GM23338 (cell line): Measurements from ENCODE around the gene CDKN2D. TPM values are rescaled to one million over a fixed set of nuclear protein-coding genes. Genes with fewer than 3 reads are reported as not detected.

Source experiments
- ATAC-seq: fragments of 200-7000 bp; cut with Tn5 transposase; 3 replicates; pipeline ENCODE4 v1.9.1; 2020
- DNase-seq: peaks from one replicate; pipeline ENCODE4 v3.0.0-alpha.2; 2015; ENCODE audit warnings: low spot score
- H2AFZ ChIP-seq: fragments of 200-600 bp; sonication (generic); 2 replicates; pipeline ENCODE4 v1.8.0; 2016; ENCODE audit warnings: antibody characterized with exemption, mild to moderate bottlenecking, moderate library complexity
- H3F3A ChIP-seq: fragments of 200-600 bp; sonication (generic); replicated peaks from 2 replicates; pipeline ENCODE4 v1.8.0; 2017; ENCODE audit warnings: antibody characterized with exemption, mixed run types, low read depth
- H3K27ac ChIP-seq: fragments of 200-600 bp; sonication (generic); 2 replicates; pipeline ENCODE4 v1.6.1; 2016; ENCODE audit warnings: low read depth
- H3K27me3 ChIP-seq: fragments of 200-600 bp; sonication (generic); 2 replicates; pipeline ENCODE4 v1.8.0; 2016; ENCODE audit warnings: mild to moderate bottlenecking, mixed run types, moderate library complexity; ENCODE audit not compliant: insufficient read depth
- H3K36me3 ChIP-seq: fragments of 200-600 bp; sonication (generic); 2 replicates; pipeline ENCODE4 v1.8.0; 2016; ENCODE audit warnings: mild to moderate bottlenecking; ENCODE audit not compliant: insufficient read depth
- H3K4me1 ChIP-seq: fragments of 200-600 bp; sonication (generic); 2 replicates; pipeline ENCODE4 v1.8.0; 2016; ENCODE audit warnings: mild to moderate bottlenecking, moderate library complexity; ENCODE audit not compliant: insufficient read depth
- H3K4me2 ChIP-seq: fragments of 200-600 bp; sonication (generic); 2 replicates; pipeline ENCODE4 v1.7.1; 2017; ENCODE audit warnings: mixed run types
- H3K4me3 ChIP-seq: fragments of 200-600 bp; sonication (generic); 2 replicates; pipeline ENCODE4 v1.6.1; 2016; ENCODE audit warnings: mixed run types
- H3K79me2 ChIP-seq: fragments of 200-600 bp; sonication (generic); replicated peaks from 2 replicates; pipeline ENCODE4 v1.8.0; 2017; ENCODE audit warnings: mild to moderate bottlenecking; ENCODE audit not compliant: insufficient read depth
- H3K9me2 ChIP-seq: fragments of 200-600 bp; sonication (generic); 2 replicates; pipeline ENCODE4 v1.8.0; 2017; ENCODE audit not compliant: insufficient read depth
- H4K20me1 ChIP-seq: fragments of 200-600 bp; sonication (generic); replicated peaks from 2 replicates; pipeline ENCODE4 v1.8.0; 2017; ENCODE audit warnings: mild to moderate bottlenecking; ENCODE audit not compliant: insufficient read depth
- H3K27ac Mint-ChIP-seq: 2 replicates; pipeline ENCODE4 v1.8.0; 2020; ENCODE audit warnings: inconsistent platforms, mild to moderate bottlenecking, moderate library complexity, mixed read lengths
- H3K27me3 Mint-ChIP-seq: 3 replicates; pipeline ENCODE4 v1.8.0; 2022; ENCODE audit warnings: low read depth, mild to moderate bottlenecking, moderate library complexity, mixed read lengths, inconsistent platforms; ENCODE audit not compliant: insufficient read depth, poor library complexity
- H3K36me3 Mint-ChIP-seq: 3 replicates; pipeline ENCODE4 v1.8.0; 2021; ENCODE audit warnings: low read depth, mild to moderate bottlenecking, inconsistent platforms, moderate library complexity, mixed read lengths
- H3K4me1 Mint-ChIP-seq: 3 replicates; pipeline ENCODE4 v1.8.0; 2020; ENCODE audit warnings: mild to moderate bottlenecking, inconsistent platforms, mixed read lengths
- H3K4me3 Mint-ChIP-seq: 3 replicates; pipeline ENCODE4 v1.8.0; 2021; ENCODE audit warnings: moderate library complexity, mild to moderate bottlenecking, inconsistent platforms, mixed read lengths
- H3K9me3 Mint-ChIP-seq: 3 replicates; pipeline ENCODE4 v1.8.0; 2020; ENCODE audit warnings: moderate library complexity, mild to moderate bottlenecking, inconsistent platforms, mixed read lengths
- CREB1 ChIP-seq: fragments of 250-450 bp; sonication (Bioruptor Pico); IDR thresholded peaks from 2 replicates; pipeline ENCODE4 v1.5.0; 2020; ENCODE audit warnings: low read depth, mild to moderate bottlenecking, moderate library complexity
- EZH2 ChIP-seq: fragments of 200-600 bp; sonication (generic); IDR thresholded peaks from one replicate; pipeline ENCODE4 v1.8.0; 2017; ENCODE audit warnings: antibody characterized with exemption, mild to moderate bottlenecking, low read depth; ENCODE audit not compliant: unreplicated experiment
- EZH2phosphoT487 ChIP-seq: fragments of 200-600 bp; sonication (generic); IDR thresholded peaks from one replicate; pipeline ENCODE4 v1.8.1; 2018; ENCODE audit warnings: antibody characterized with exemption; ENCODE audit not compliant: unreplicated experiment
- JUNB ChIP-seq: IDR thresholded peaks from one replicate; pipeline ENCODE4 v1.6.1; 2016; ENCODE audit warnings: antibody characterized with exemption; ENCODE audit not compliant: unreplicated experiment
- NANOG ChIP-seq: IDR thresholded peaks from 2 replicates; pipeline ENCODE4 v1.6.1; 2016; ENCODE audit warnings: antibody characterized with exemption, borderline replicate concordance
- POLR2AphosphoS5 ChIP-seq: IDR thresholded peaks from 2 replicates; pipeline ENCODE4 v1.6.1; 2016; ENCODE audit warnings: antibody characterized with exemption, low read depth
- STAT1 ChIP-seq: IDR thresholded peaks from one replicate; pipeline ENCODE4 v1.6.1; 2016; ENCODE audit warnings: antibody characterized with exemption; ENCODE audit not compliant: unreplicated experiment
- ZNF114 ChIP-seq: fragments of 250-450 bp; sonication (Bioruptor Pico); IDR thresholded peaks from 2 replicates; pipeline ENCODE4 v1.5.0; 2020; ENCODE audit warnings: mild to moderate bottlenecking, moderate library complexity
- ZNF331 ChIP-seq: fragments of 250-450 bp; sonication (Bioruptor Pico); IDR thresholded peaks from 2 replicates; pipeline ENCODE4 v1.5.0; 2020; ENCODE audit warnings: low read depth, mild to moderate bottlenecking, moderate library complexity
- polyA plus RNA-seq: library from polyadenylated mRNA; unstranded; fragments of >200 nt; fragmentation: Nextera tagmentation; extraction: Ambion mirVana; gene quantifications from 2 replicates; pipeline ENCODE4 v1.2.1, GENCODE V29; 2016
- total RNA-seq: library from RNA; depleted of rRNA; stranded (reverse); fragments of >200 nt; shearing (Covaris generic); gene quantifications from 2 replicates; pipeline ENCODE4 v1.2.3, GENCODE V29; 2014
- TF ChIP-seq, protein P1 (sequence below), 2 experiments: fragments of 200-600 bp in 1 of 2; sonication (generic) in 1 of 2; conservative IDR thresholded peaks; 2 replicates each; pipeline versions ENCODE4 v1.5.1 to v1.6.1; 2016 to 2017; ENCODE audit warnings: antibody characterized with exemption in 2 of 2, low read depth in 2 of 2, mild to moderate bottlenecking in 2 of 2, moderate library complexity in 1 of 2
- TF ChIP-seq, protein P2 (sequence below): IDR thresholded peaks from one replicate; pipeline ENCODE4 v1.6.1; 2018; ENCODE audit warnings: antibody characterized with exemption; ENCODE audit not compliant: unreplicated experiment
- TF ChIP-seq, protein P3 (sequence below): fragments of 250-450 bp; sonication (Bioruptor Pico); IDR thresholded peaks from 2 replicates; pipeline ENCODE4 v1.5.0; 2020; ENCODE audit warnings: mild to moderate bottlenecking, moderate library complexity
- TF ChIP-seq, protein P4 (sequence below): IDR thresholded peaks from 2 replicates; pipeline ENCODE4 v1.6.1; 2016; ENCODE audit warnings: antibody characterized with exemption

CDKN2D gene
- total and polyA plus RNA-seq, 2 experiments from 2014 or later = 1.4 to 4.0 TPM

DNA sequence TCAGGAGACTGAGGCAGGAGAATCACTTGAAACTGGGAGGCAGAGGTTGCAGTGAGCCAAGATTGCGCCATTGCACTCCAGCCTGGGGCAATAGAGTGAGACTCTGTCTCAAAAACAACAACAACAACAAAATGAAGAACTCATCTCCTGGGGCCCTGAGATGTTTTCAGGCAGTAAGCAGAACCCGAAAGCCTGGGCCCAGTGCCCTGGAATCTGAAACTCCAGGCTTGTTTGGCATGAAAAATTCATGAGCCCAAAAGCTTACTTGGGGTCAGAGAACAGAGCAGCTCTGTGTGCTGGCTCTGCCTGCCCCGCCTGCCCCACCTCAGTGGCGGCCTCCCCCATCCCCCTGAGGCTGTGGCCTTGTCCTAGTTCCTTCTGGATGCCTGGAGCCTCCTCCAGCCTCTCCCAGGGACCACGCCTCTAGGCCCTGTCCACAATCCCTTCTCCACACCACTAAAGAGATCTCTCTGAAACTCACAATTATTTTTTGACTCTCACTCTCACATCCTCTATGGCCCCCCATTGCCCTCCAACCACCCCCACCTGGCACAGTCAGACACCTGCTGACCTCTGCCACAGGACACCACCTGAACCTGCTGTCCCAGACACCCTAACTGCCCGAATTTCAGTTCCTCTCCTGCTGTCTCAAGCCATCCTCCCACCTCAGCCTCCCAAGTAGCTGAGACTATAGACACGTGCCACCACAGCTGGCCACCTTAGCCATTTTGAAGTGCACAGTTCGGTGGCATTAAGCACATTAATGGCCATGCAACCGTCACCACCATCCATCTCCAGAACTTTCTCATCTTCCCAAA lies 25.2 kb upstream of the CDKN2D start:
- DNase-seq (no peak), ATAC-seq (no peak)
- H3K36me3 Mint-ChIP-seq = no peaks in the 10 kb centered on the region
- no peaks in the 10 kb centered on the region for H3K4me1 Mint-ChIP-seq
- no peaks in the 10 kb centered on the region for H3K36me3 ChIP-seq
- no peak overlapping the region for H3K4me2 ChIP-seq
- no peak overlapping the region for H3K4me3 Mint-ChIP-seq
- TF ChIP-seq STAT1 (no peak), ZNF331 (CRISPR knock-in tag) (no peak), POLR2AphosphoS5 (no peak), ZNF114 (CRISPR knock-in tag) (no peak), CREB1 (CRISPR knock-in tag) (no peak), EZH2 (no peak), JUNB (no peak), NANOG (no peak), EZH2phosphoT487 (no peak)
- TF ChIP-seq, protein P1, sequence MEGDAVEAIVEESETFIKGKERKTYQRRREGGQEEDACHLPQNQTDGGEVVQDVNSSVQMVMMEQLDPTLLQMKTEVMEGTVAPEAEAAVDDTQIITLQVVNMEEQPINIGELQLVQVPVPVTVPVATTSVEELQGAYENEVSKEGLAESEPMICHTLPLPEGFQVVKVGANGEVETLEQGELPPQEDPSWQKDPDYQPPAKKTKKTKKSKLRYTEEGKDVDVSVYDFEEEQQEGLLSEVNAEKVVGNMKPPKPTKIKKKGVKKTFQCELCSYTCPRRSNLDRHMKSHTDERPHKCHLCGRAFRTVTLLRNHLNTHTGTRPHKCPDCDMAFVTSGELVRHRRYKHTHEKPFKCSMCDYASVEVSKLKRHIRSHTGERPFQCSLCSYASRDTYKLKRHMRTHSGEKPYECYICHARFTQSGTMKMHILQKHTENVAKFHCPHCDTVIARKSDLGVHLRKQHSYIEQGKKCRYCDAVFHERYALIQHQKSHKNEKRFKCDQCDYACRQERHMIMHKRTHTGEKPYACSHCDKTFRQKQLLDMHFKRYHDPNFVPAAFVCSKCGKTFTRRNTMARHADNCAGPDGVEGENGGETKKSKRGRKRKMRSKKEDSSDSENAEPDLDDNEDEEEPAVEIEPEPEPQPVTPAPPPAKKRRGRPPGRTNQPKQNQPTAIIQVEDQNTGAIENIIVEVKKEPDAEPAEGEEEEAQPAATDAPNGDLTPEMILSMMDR (conservative IDR thresholded peaks at IDR 0.05; ENCODE audit: low read depth in 2 of 2) = no peak
- TF ChIP-seq, protein P2, sequence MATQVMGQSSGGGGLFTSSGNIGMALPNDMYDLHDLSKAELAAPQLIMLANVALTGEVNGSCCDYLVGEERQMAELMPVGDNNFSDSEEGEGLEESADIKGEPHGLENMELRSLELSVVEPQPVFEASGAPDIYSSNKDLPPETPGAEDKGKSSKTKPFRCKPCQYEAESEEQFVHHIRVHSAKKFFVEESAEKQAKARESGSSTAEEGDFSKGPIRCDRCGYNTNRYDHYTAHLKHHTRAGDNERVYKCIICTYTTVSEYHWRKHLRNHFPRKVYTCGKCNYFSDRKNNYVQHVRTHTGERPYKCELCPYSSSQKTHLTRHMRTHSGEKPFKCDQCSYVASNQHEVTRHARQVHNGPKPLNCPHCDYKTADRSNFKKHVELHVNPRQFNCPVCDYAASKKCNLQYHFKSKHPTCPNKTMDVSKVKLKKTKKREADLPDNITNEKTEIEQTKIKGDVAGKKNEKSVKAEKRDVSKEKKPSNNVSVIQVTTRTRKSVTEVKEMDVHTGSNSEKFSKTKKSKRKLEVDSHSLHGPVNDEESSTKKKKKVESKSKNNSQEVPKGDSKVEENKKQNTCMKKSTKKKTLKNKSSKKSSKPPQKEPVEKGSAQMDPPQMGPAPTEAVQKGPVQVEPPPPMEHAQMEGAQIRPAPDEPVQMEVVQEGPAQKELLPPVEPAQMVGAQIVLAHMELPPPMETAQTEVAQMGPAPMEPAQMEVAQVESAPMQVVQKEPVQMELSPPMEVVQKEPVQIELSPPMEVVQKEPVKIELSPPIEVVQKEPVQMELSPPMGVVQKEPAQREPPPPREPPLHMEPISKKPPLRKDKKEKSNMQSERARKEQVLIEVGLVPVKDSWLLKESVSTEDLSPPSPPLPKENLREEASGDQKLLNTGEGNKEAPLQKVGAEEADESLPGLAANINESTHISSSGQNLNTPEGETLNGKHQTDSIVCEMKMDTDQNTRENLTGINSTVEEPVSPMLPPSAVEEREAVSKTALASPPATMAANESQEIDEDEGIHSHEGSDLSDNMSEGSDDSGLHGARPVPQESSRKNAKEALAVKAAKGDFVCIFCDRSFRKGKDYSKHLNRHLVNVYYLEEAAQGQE = no peak
- TF ChIP-seq, protein P3, sequence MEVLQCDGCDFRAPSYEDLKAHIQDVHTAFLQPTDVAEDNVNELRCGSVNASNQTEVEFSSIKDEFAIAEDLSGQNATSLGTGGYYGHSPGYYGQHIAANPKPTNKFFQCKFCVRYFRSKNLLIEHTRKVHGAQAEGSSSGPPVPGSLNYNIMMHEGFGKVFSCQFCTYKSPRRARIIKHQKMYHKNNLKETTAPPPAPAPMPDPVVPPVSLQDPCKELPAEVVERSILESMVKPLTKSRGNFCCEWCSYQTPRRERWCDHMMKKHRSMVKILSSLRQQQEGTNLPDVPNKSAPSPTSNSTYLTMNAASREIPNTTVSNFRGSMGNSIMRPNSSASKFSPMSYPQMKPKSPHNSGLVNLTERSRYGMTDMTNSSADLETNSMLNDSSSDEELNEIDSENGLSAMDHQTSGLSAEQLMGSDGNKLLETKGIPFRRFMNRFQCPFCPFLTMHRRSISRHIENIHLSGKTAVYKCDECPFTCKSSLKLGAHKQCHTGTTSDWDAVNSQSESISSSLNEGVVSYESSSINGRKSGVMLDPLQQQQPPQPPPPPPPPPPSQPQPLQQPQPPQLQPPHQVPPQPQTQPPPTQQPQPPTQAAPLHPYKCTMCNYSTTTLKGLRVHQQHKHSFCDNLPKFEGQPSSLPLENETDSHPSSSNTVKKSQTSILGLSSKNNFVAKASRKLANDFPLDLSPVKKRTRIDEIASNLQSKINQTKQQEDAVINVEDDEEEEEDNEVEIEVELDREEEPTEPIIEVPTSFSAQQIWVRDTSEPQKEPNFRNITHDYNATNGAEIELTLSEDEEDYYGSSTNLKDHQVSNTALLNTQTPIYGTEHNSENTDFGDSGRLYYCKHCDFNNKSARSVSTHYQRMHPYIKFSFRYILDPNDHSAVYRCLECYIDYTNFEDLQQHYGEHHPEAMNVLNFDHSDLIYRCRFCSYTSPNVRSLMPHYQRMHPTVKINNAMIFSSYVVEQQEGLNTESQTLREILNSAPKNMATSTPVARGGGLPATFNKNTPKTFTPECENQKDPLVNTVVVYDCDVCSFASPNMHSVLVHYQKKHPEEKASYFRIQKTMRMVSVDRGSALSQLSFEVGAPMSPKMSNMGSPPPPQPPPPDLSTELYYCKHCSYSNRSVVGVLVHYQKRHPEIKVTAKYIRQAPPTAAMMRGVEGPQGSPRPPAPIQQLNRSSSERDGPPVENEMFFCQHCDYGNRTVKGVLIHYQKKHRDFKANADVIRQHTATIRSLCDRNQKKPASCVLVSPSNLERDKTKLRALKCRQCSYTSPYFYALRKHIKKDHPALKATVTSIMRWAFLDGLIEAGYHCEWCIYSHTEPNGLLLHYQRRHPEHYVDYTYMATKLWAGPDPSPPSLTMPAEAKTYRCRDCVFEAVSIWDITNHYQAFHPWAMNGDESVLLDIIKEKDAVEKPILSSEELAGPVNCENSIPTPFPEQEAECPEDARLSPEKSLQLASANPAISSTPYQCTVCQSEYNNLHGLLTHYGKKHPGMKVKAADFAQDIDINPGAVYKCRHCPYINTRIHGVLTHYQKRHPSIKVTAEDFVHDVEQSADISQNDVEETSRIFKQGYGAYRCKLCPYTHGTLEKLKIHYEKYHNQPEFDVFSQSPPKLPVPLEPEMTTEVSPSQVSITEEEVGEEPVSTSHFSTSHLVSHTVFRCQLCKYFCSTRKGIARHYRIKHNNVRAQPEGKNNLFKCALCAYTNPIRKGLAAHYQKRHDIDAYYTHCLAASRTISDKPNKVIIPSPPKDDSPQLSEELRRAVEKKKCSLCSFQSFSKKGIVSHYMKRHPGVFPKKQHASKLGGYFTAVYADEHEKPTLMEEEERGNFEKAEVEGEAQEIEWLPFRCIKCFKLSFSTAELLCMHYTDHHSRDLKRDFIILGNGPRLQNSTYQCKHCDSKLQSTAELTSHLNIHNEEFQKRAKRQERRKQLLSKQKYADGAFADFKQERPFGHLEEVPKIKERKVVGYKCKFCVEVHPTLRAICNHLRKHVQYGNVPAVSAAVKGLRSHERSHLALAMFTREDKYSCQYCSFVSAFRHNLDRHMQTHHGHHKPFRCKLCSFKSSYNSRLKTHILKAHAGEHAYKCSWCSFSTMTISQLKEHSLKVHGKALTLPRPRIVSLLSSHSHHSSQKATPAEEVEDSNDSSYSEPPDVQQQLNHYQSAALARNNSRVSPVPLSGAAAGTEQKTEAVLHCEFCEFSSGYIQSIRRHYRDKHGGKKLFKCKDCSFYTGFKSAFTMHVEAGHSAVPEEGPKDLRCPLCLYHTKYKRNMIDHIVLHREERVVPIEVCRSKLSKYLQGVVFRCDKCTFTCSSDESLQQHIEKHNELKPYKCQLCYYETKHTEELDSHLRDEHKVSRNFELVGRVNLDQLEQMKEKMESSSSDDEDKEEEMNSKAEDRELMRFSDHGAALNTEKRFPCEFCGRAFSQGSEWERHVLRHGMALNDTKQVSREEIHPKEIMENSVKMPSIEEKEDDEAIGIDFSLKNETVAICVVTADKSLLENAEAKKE = no peak
- TF ChIP-seq, protein P4, sequence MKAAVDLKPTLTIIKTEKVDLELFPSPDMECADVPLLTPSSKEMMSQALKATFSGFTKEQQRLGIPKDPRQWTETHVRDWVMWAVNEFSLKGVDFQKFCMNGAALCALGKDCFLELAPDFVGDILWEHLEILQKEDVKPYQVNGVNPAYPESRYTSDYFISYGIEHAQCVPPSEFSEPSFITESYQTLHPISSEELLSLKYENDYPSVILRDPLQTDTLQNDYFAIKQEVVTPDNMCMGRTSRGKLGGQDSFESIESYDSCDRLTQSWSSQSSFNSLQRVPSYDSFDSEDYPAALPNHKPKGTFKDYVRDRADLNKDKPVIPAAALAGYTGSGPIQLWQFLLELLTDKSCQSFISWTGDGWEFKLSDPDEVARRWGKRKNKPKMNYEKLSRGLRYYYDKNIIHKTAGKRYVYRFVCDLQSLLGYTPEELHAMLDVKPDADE = no peak
- no peak overlapping the region for H3K4me3 ChIP-seq
- peaks cover 15% of the 10 kb centered on the region for H3K27me3 Mint-ChIP-seq
- H3K27me3 ChIP-seq = no peaks in the 10 kb centered on the region
- H3K9me2 ChIP-seq = no peaks in the 10 kb centered on the region
- H3K27ac ChIP-seq = no peak overlapping the region
- H3K27ac Mint-ChIP-seq = no peak overlapping the region
- H3K9me3 Mint-ChIP-seq = no peaks in the 10 kb centered on the region
- no peak overlapping the region for H2AFZ ChIP-seq
- no peaks in the 10 kb centered on the region for H3F3A ChIP-seq
- H3K4me1 ChIP-seq = no peaks in the 10 kb centered on the region
- H3K79me2 ChIP-seq = no peaks in the 10 kb centered on the region
- H4K20me1 ChIP-seq = no peaks in the 10 kb centered on the region
